ENCODE results near the gene SMAP1.

Gene SMAP1

DNA sequence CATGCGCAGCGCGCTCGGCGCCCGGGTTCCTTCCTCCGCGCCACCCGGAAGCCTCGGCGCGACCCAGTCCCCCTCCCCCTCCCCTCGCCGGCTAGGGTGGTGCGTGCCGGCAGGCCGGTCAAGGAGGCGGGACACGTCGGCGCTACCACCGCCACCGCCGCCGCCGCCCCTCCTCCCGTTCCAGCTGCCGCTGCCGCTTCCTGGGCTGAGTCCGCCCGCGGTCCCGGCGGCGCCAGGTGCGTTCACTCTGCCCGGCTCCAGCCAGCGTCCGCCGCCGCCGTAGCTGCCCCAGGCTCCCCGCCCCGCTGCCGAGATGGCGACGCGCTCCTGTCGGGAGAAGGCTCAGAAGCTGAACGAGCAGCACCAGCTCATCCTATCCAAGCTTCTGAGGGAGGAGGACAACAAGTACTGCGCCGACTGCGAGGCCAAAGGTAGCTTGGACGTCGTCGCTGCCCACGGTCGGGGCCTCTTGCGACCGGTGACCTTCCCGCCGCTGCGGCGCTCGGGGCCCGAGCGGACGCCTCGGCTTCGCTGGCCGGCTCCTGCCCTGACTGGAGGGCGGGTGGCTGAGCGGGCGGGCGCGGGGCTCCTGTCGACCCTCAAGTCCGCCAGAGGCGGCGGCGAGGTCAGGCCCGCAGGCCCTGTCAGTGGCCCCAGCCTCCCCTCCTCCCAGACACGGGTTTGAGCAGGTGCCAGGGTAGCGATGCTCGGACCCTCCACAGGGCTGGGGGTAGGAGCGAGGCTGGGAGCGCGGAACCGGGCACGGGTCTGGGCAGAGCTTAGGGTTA is at the start of gene SMAP1:
TSS of gene SMAP1 (plus strand) at position 173 of the 788 bp plus-strand sequence. CDS start at position 314, 141 bp downstream.
- Histone ChIP-seq H3K4me3 (ENCODE audit: low read depth, low read length) (peak within 1 kb of the TSS; percentile 80), H3K27me3 (ENCODE audit: insufficient read depth, low read depth, severe bottlenecking) (no peaks in the 10 kb centered on the region), H3K27ac (peak within 1 kb of the TSS; percentile 95), H3K36me3 (peaks cover 3% of the 10 kb centered on the region; the same call in 1 of the 2 replicates), H3K9me3 (ENCODE audit: severe bottlenecking) (peaks cover 3% of the 10 kb centered on the region)
- DNase-seq = peak; percentile 96
- TF ChIP-seq, protein P1, sequence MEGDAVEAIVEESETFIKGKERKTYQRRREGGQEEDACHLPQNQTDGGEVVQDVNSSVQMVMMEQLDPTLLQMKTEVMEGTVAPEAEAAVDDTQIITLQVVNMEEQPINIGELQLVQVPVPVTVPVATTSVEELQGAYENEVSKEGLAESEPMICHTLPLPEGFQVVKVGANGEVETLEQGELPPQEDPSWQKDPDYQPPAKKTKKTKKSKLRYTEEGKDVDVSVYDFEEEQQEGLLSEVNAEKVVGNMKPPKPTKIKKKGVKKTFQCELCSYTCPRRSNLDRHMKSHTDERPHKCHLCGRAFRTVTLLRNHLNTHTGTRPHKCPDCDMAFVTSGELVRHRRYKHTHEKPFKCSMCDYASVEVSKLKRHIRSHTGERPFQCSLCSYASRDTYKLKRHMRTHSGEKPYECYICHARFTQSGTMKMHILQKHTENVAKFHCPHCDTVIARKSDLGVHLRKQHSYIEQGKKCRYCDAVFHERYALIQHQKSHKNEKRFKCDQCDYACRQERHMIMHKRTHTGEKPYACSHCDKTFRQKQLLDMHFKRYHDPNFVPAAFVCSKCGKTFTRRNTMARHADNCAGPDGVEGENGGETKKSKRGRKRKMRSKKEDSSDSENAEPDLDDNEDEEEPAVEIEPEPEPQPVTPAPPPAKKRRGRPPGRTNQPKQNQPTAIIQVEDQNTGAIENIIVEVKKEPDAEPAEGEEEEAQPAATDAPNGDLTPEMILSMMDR (IDR thresholded peaks at IDR 0.05; ENCODE audit: low read depth, low read length) = no peak

DNA sequence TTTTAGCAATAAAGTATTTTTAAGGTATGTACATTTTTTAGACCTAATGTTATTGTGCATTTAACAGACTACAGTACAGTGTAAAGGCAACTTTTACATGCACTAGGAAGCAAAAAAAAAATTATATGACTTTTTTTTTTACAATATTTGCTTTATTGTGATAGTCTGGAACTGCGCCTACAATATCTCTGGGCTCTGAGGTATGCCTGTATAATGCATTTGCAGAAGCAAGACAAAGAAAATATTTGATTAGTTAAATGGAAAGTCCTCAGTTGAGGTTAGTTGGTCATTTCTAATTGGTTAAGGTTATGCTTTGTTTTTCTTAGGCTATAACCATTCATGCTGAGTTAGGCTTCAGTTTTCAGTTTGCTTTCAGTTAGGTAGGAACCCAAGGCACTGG is 46.9 kb upstream of the SMAP1 start:
- H3K27ac ChIP-seq = no peak overlapping the region
- no peaks in the 10 kb centered on the region for H3K27me3 ChIP-seq (ENCODE audit: insufficient read depth, low read depth, severe bottlenecking)
- no peak overlapping the region for H3K4me3 ChIP-seq (ENCODE audit: low read depth, low read length)
- no peaks in the 10 kb centered on the region for H3K36me3 ChIP-seq
- DNase-seq = no peak
- TF ChIP-seq, protein P1 (IDR thresholded peaks at IDR 0.05; ENCODE audit: low read depth, low read length) = no peak
- H3K9me3 ChIP-seq (ENCODE audit: severe bottlenecking) = no peaks in the 10 kb centered on the region

DNA sequence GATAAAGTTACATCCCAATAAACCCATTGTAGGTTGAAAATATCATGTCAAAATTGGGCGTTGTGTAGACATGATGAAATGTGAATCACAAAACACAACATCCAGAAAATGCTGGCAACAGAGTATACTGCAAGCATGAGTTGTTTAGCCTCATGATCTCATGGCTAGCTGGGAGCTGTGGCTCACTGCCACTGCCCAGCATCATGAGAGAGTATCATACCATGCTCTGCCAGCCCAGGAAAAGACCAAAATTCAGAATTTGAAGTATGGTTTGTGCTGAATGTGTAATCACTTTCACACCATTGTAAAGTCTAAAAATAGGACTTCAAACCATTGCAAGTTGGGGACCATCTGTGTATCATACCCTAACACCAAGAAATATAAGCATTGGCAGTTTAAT is 45.2 kb upstream of the SMAP1 start:
- Histone ChIP-seq H3K36me3 (no peaks in the 10 kb centered on the region), H3K4me3 (ENCODE audit: low read depth, low read length) (no peak overlapping the region), H3K27me3 (ENCODE audit: insufficient read depth, low read depth, severe bottlenecking) (no peaks in the 10 kb centered on the region), H3K9me3 (ENCODE audit: severe bottlenecking) (no peaks in the 10 kb centered on the region), H3K27ac (no peak overlapping the region)
- no peak for DNase-seq
- TF ChIP-seq, protein P1 (IDR thresholded peaks at IDR 0.05; ENCODE audit: low read depth, low read length) = no peak

DNA sequence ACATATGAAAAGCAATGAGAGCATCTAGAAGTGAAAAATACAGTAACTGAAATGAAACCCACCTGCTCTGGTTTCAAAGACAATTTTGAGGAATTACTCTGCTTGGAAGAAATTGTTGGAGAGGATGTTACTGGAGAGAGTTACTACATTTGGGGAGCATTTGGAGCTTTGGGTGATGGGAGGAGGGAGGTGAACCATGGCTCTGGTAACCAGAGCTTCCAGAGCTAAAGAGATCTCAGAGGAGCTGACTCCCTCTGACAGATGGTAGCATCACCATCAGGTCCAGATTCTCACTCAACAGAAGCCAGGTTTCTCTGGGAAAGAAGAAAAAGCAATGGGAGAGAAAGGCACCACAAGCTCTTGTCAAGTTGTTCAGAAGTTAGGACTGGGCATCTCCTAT is 42.2 kb upstream of the SMAP1 start:
- Histone ChIP-seq H3K36me3 (no peaks in the 10 kb centered on the region), H3K4me3 (ENCODE audit: low read depth, low read length) (no peak overlapping the region), H3K27ac (no peak overlapping the region), H3K9me3 (ENCODE audit: severe bottlenecking) (no peaks in the 10 kb centered on the region), H3K27me3 (ENCODE audit: insufficient read depth, low read depth, severe bottlenecking) (no peaks in the 10 kb centered on the region)
- TF ChIP-seq, protein P1 (IDR thresholded peaks at IDR 0.05; ENCODE audit: low read depth, low read length) = no peak
- no peak for DNase-seq

DNA sequence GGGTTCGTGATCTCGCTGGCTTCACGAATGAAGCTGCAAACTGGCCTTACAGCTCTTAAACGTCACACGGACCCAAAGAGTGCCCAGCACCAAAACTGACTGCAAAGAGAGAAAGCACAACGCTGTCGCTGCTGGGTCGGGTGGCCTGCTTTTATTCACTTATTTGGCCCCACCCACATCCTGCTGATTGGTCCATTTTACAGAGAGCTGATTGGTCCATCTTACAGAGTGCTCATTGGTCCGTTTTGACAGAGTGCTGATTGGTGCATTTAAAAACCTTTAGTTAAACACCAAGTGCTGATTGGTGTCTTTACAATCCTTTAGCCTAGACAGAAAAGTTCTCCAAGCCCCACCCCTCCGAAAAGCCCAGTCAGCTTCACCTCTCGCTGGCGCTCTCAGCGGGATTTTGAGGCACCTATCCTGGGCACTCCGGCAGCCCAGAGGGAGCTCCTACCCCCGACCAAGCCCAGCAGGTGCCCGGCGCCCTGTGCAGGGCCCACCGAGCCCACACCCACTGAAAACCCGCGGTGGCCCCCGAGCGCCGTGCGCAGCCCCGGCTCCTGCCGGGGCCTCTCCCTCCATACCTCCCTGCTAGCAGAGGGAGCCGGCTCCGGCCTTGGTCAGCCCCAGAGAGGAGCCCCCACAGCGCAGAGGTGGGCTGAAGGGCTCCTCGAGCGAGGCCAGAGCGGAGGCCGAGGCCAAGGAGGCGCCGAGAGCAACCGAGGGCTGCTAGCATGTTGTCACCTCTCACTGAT is 40.0 kb upstream of the SMAP1 start:
- Histone ChIP-seq H3K27me3 (ENCODE audit: insufficient read depth, low read depth, severe bottlenecking) (no peaks in the 10 kb centered on the region), H3K9me3 (ENCODE audit: severe bottlenecking) (no peaks in the 10 kb centered on the region), H3K4me3 (ENCODE audit: low read depth, low read length) (no peak overlapping the region), H3K27ac (no peak overlapping the region), H3K36me3 (no peaks in the 10 kb centered on the region)
- TF ChIP-seq, protein P1 (IDR thresholded peaks at IDR 0.05; ENCODE audit: low read depth, low read length) = no peak
- no peak for DNase-seq

All from WERI-Rb-1 (cell line).